CD4-positive, alpha-beta T cell treated with Interleukin-17A for 4 hours (primary cell): Measurements from ENCODE around the gene PIAS4.

Experiments used
- DNase-seq: peaks from one replicate; pipeline ENCODE4 v3.0.0-alpha.2; 2020; ENCODE audit warnings: mixed read lengths

Gene PIAS4

GRCh38 chr19:4023600-4024398 is 16.3 kb downstream of the PIAS4 start:
- DNase-seq, result no peak

GRCh38 chr19:4025317-4025716 is 17.8 kb downstream of the PIAS4 start:
- DNase-seq, result no peak

- DNase-seq, result no peak
Measured at GRCh38 chr19:4027146-4027545, 19.6 kb downstream of the PIAS4 start.

GRCh38 chr19:4028334-4029246 is 21.1 kb downstream of the PIAS4 start:
- DNase-seq, result no peak

- DNase-seq, result no peak
Measured at GRCh38 chr19:4029247-4029614, 21.7 kb downstream of the PIAS4 start.

GRCh38 chr19:4030552-4030951 is 23.0 kb downstream of the PIAS4 start:
- DNase-seq, result no peak

- no peak for DNase-seq
Measured at GRCh38 chr19:4030981-4031380, 23.4 kb downstream of the PIAS4 start.

GRCh38 chr19:4031420-4031819 is 23.9 kb downstream of the PIAS4 start:
- no peak for DNase-seq

GRCh38 chr19:4032436-4032835 is 24.9 kb downstream of the PIAS4 start:
- DNase-seq, result no peak

GRCh38 chr19:4033028-4033956 is 25.8 kb downstream of the PIAS4 start:
- no peak for DNase-seq

GRCh38 chr19:4034048-4035017 is 26.8 kb downstream of the PIAS4 start:
- DNase-seq, result no peak

- DNase-seq, result no peak
Measured at GRCh38 chr19:4035018-4035566, 27.6 kb downstream of the PIAS4 start.

- DNase-seq, result no peak
Measured at GRCh38 chr19:4035582-4035981, 28.0 kb downstream of the PIAS4 start.

GRCh38 chr19:4036576-4037300 is 29.2 kb downstream of the PIAS4 start:
- DNase-seq, result no peak

- DNase-seq, result no peak
Measured at GRCh38 chr19:4037301-4037949, 29.9 kb downstream of the PIAS4 start.

- no peak for DNase-seq
Measured at GRCh38 chr19:4038057-4038456, 30.5 kb downstream of the PIAS4 start.

GRCh38 chr19:4038661-4039423 is 31.3 kb downstream of the PIAS4 start:
- no peak for DNase-seq

- DNase-seq, result no peak
Measured at GRCh38 chr19:4042064-4042730, 34.7 kb downstream of the PIAS4 start.

- DNase-seq, result no peak
Measured at GRCh38 chr19:4042731-4043082, 35.2 kb downstream of the PIAS4 start.
